A549 (cell line): ENCODE results near the gene ZNF697.

Experiments
- E2F6 ChIP-seq: IDR thresholded peaks from 2 replicates; pipeline ENCODE4 v1.6.1; 2012; ENCODE audit warnings: low read depth, borderline replicate concordance
- EHMT2 ChIP-seq: fragments of 200-600 bp; sonication (generic); IDR thresholded peaks from 2 replicates; pipeline ENCODE4 v1.6.1; 2016; ENCODE audit warnings: antibody characterized with exemption, low read depth, mild to moderate bottlenecking, moderate library complexity
- FOSL2 ChIP-seq, 2 experiments: fragments of 450-650 bp in 1 of 2; fragments of >200 bp in 1 of 2; sonication (Bioruptor Twin) in 1 of 2; formaldehyde crosslinking; IDR thresholded peaks; 2 replicates each; pipeline versions ENCODE4 v1.5.0 to v1.6.1; 2016 to 2020; ENCODE audit warnings: mild to moderate bottlenecking in 1 of 2, moderate library complexity in 1 of 2
- NR3C1 ChIP-seq: fragments of >200 bp; sonication (Bioruptor Twin); formaldehyde crosslinking; IDR thresholded peaks from 3 replicates; pipeline ENCODE4 v1.6.1; 2017
- POLR2A ChIP-seq: IDR thresholded peaks from 2 replicates; pipeline ENCODE4 v1.6.1; 2012; ENCODE audit warnings: mild to moderate bottlenecking, low read length
- RCOR1 ChIP-seq: fragments of 150-350 bp; IDR thresholded peaks from 2 replicates; pipeline ENCODE4 v1.6.1; 2014; ENCODE audit warnings: antibody characterized with exemption, low read length, low read depth
- USF2 ChIP-seq: fragments of 450-650 bp; IDR thresholded peaks from 2 replicates; pipeline ENCODE4 v1.6.1; 2014; ENCODE audit warnings: antibody characterized with exemption
- TF ChIP-seq, protein P1 (sequence below): fragments of >200 bp; sonication (Bioruptor Twin); formaldehyde crosslinking; IDR thresholded peaks from 3 replicates; pipeline ENCODE4 v1.5.1; 2016
- TF ChIP-seq, protein P2 (sequence below): fragments of 200-600 bp; sonication (generic); IDR thresholded peaks from 2 replicates; pipeline ENCODE4 v1.6.1; 2016; ENCODE audit warnings: antibody characterized with exemption, mild to moderate bottlenecking, moderate library complexity

GRCh38 chr1:119680723-119681122 lies 32.7 kb upstream of the ZNF697 start:
- TF ChIP-seq, protein P1, sequence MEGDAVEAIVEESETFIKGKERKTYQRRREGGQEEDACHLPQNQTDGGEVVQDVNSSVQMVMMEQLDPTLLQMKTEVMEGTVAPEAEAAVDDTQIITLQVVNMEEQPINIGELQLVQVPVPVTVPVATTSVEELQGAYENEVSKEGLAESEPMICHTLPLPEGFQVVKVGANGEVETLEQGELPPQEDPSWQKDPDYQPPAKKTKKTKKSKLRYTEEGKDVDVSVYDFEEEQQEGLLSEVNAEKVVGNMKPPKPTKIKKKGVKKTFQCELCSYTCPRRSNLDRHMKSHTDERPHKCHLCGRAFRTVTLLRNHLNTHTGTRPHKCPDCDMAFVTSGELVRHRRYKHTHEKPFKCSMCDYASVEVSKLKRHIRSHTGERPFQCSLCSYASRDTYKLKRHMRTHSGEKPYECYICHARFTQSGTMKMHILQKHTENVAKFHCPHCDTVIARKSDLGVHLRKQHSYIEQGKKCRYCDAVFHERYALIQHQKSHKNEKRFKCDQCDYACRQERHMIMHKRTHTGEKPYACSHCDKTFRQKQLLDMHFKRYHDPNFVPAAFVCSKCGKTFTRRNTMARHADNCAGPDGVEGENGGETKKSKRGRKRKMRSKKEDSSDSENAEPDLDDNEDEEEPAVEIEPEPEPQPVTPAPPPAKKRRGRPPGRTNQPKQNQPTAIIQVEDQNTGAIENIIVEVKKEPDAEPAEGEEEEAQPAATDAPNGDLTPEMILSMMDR, result no peak
- TF ChIP-seq POLR2A (no peak), NR3C1 (no peak), FOSL2 (IDR thresholded peaks at IDR 0.05) (no peak), FOSL2 (CRISPR knock-in tag; IDR thresholded peaks at IDR 0.05) (no peak), EHMT2 (no peak), RCOR1 (no peak), USF2 (no peak), E2F6 (no peak)
- TF ChIP-seq, protein P2, sequence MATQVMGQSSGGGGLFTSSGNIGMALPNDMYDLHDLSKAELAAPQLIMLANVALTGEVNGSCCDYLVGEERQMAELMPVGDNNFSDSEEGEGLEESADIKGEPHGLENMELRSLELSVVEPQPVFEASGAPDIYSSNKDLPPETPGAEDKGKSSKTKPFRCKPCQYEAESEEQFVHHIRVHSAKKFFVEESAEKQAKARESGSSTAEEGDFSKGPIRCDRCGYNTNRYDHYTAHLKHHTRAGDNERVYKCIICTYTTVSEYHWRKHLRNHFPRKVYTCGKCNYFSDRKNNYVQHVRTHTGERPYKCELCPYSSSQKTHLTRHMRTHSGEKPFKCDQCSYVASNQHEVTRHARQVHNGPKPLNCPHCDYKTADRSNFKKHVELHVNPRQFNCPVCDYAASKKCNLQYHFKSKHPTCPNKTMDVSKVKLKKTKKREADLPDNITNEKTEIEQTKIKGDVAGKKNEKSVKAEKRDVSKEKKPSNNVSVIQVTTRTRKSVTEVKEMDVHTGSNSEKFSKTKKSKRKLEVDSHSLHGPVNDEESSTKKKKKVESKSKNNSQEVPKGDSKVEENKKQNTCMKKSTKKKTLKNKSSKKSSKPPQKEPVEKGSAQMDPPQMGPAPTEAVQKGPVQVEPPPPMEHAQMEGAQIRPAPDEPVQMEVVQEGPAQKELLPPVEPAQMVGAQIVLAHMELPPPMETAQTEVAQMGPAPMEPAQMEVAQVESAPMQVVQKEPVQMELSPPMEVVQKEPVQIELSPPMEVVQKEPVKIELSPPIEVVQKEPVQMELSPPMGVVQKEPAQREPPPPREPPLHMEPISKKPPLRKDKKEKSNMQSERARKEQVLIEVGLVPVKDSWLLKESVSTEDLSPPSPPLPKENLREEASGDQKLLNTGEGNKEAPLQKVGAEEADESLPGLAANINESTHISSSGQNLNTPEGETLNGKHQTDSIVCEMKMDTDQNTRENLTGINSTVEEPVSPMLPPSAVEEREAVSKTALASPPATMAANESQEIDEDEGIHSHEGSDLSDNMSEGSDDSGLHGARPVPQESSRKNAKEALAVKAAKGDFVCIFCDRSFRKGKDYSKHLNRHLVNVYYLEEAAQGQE, result no peak
